Lower leg skin (tissue), 4 donors: Measurements from ENCODE around the gene NRF1. TPM values are rescaled to one million over a fixed set of nuclear protein-coding genes. Genes with fewer than 3 reads are reported as not detected.
"Not testable (repeated sequence)": the region's sequence is repeated elsewhere in the genome, so short reads cannot be mapped to it uniquely, and the experiment has no call there.

Source experiments
- DNase-seq, 2 donors: peaks; one replicate each; pipeline ENCODE4 v3.0.0-alpha.2; 2019; ENCODE audit warnings: low spot score in 2 of 2
- H3K4me3 ChIP-seq: fragments of 200-600 bp; sonication (generic); 2 replicates; pipeline ENCODE4 v1.5.1; 2017; ENCODE audit warnings: mild to moderate bottlenecking, low read depth; ENCODE audit not compliant: poor library complexity, severe bottlenecking
- CTCF ChIP-seq, 3 donors: fragments of 450-650 bp; IDR thresholded peaks; one replicate each; pipeline ENCODE4 v1.5.1; 2016; ENCODE audit warnings: antibody characterized with exemption in 3 of 3, mild to moderate bottlenecking in 3 of 3, moderate library complexity in 2 of 3
- POLR2A ChIP-seq, 2 donors: fragments of 450-650 bp; IDR thresholded peaks; one replicate each; pipeline ENCODE4 v1.6.1; 2016 to 2017; ENCODE audit warnings: antibody characterized with exemption in 2 of 2, mild to moderate bottlenecking in 1 of 2, moderate library complexity in 1 of 2
- WGBS, 2 donors: methylation state at CpG; one replicate each; pipeline ENCODE4 v1.1.5; 2018; 5-methylcytosine and 5-hydroxymethylcytosine counted together
- intact Hi-C: fragments of 100-400 bp; cut with DNase I; formaldehyde crosslinking; loops from one replicate; pipeline ENCODE4 v1.15.0; 2023; ENCODE audit warnings: low total_unique reads
- total RNA-seq, 4 donors: library from RNA; depleted of rRNA; stranded (reverse); fragments of >200 nt; gene quantifications; one replicate each; pipeline ENCODE4 v1.1.0, GENCODE V29; 2016

Gene NRF1
- total RNA-seq, 4 donors from 2014 or later: 16.4 to 22.6 (median 18.9) TPM

- H3K4me3 ChIP-seq: no peak overlapping the region
- no peak for DNase-seq
- intact Hi-C loops: no loop called here
- no peak for TF ChIP-seq POLR2A (IDR thresholded peaks at IDR 0.05)
- TF ChIP-seq CTCF (IDR thresholded peaks at IDR 0.05): no peak
- WGBS, 2 donors: 85 to 94% methylated on average over 9 to 10 of the region's 12 CpGs
Observed at GRCh38 chr7:129578829-129579228, 32.7 kb upstream of the NRF1 start.

- H3K4me3 ChIP-seq, intact Hi-C loops, DNase-seq: not testable (repeated sequence)
- WGBS, 2 donors: 95 to 96% methylated on average over 5 of the region's 5 CpGs
Observed at GRCh38 chr7:129586179-129586578, 25.3 kb upstream of the NRF1 start.

GRCh38 chr7:129588268-129588667 is 23.3 kb upstream of the NRF1 start:
- intact Hi-C loops: no loop called here
- no peak for DNase-seq
- H3K4me3 ChIP-seq: no peak overlapping the region
- no peak for TF ChIP-seq CTCF (IDR thresholded peaks at IDR 0.05)
- TF ChIP-seq POLR2A (IDR thresholded peaks at IDR 0.05): no peak

GRCh38 chr7:129591868-129592267 is 19.7 kb upstream of the NRF1 start:
- WGBS, 2 donors: 84 to 92% methylated on average over 4 of the region's 4 CpGs
- no peak for DNase-seq
- no peak for TF ChIP-seq CTCF (IDR thresholded peaks at IDR 0.05)
- no peak for TF ChIP-seq POLR2A (IDR thresholded peaks at IDR 0.05)
- no peak overlapping the region for H3K4me3 ChIP-seq
- intact Hi-C loops: no loop called here

GRCh38 chr7:129596386-129596785 is 15.1 kb upstream of the NRF1 start:
- intact Hi-C loops: not testable (repeated sequence)
- WGBS, 2 donors: 70 to 84% methylated on average over 6 of the region's 6 CpGs

GRCh38 chr7:129597672-129598071 is 13.8 kb upstream of the NRF1 start:
- DNase-seq: peak in 1 of 2 donors; percentile 7
- TF ChIP-seq CTCF (IDR thresholded peaks at IDR 0.05) (no peak), POLR2A (IDR thresholded peaks at IDR 0.05) (no peak)
- no peak overlapping the region for H3K4me3 ChIP-seq
- intact Hi-C loops: no loop called here

More at GRCh38 chr7:129596386-129596785, 15.1 kb upstream of the NRF1 start:
- H3K4me3 ChIP-seq, DNase-seq: not testable (repeated sequence)

- WGBS, 2 donors: 80% methylated on average over 5 of the region's 5 CpGs
- TF ChIP-seq CTCF (IDR thresholded peaks at IDR 0.05): no peak
- TF ChIP-seq POLR2A (IDR thresholded peaks at IDR 0.05): no peak
- DNase-seq: no peak
- intact Hi-C loops: no loop called here
- H3K4me3 ChIP-seq: no peak overlapping the region
Observed at GRCh38 chr7:129599174-129599573, 12.3 kb upstream of the NRF1 start.

GRCh38 chr7:129603594-129603993 is 7.9 kb upstream of the NRF1 start:
- intact Hi-C loops, H3K4me3 ChIP-seq, DNase-seq: not testable (repeated sequence)
- WGBS, 2 donors: 67 to 78% methylated on average over 5 of the region's 5 CpGs

GRCh38 chr7:129604021-129604420 is 7.5 kb upstream of the NRF1 start:
- intact Hi-C loops, DNase-seq, H3K4me3 ChIP-seq: not testable (repeated sequence)
- 91 to 92% methylated on average over 3 of the region's 3 CpGs for WGBS, 2 donors
